Testis (tissue), 3 donors: ENCODE results near the gene ADH5. TPM values are rescaled to one million over a fixed set of nuclear protein-coding genes. Genes with fewer than 3 reads are reported as not detected.
"Not testable (repeated sequence)": the region's sequence is repeated elsewhere in the genome, so short reads cannot be mapped to it uniquely, and the experiment has no call there.

Experiments
- DNase-seq: peaks from one replicate; pipeline ENCODE4 v3.0.0-alpha.2; 2019
- H3K27ac ChIP-seq, 2 donors: fragments of 200-600 bp; sonication (generic); one replicate each; pipeline ENCODE4 v1.5.1; 2019
- H3K27me3 ChIP-seq: fragments of 200-600 bp; sonication (generic); one replicate; pipeline ENCODE4 v1.5.1; 2019
- H3K36me3 ChIP-seq: fragments of 200-600 bp; sonication (generic); one replicate; pipeline ENCODE4 v1.5.1; 2017; ENCODE audit warnings: low read depth; ENCODE audit errors: missing control alignments
- H3K4me1 ChIP-seq: fragments of 200-600 bp; sonication (generic); one replicate; pipeline ENCODE4 v1.5.1; 2019
- H3K4me3 ChIP-seq, 2 donors: fragments of 200-600 bp; sonication (generic); one replicate each; pipeline ENCODE4 v1.5.1; 2017 to 2019
- H3K9me3 ChIP-seq: fragments of 200-600 bp; sonication (generic); one replicate; pipeline ENCODE4 v1.5.1; 2017
- POLR2A ChIP-seq: fragments of 450-650 bp; IDR thresholded peaks from one replicate; pipeline ENCODE4 v1.6.1; 2017; ENCODE audit warnings: antibody characterized with exemption, mild to moderate bottlenecking, moderate library complexity
- WGBS, 2 donors: methylation state at CpG; one replicate each; pipeline ENCODE4 v1.1.5; 2018; 5-methylcytosine and 5-hydroxymethylcytosine counted together
- intact Hi-C: fragments of 100-400 bp; cut with DNase I; formaldehyde crosslinking; loops from one replicate; pipeline ENCODE4 v1.15.1; 2023; ENCODE audit warnings: low total_unique reads
- polyA plus RNA-seq: library from polyadenylated mRNA; stranded (reverse); fragments of 350-450 nt; fragmentation: Illumina TruSeq; extraction: RNeasy Lipid Tissue Mini Kit (QIAGEN cat#74804); gene quantifications from one replicate; pipeline ENCODE4 v1.2.3, GENCODE V29; 2014; ENCODE audit warnings: low read depth, low replicate concordance; ENCODE audit not compliant: insufficient read depth
- total RNA-seq, 2 donors: library from RNA; depleted of rRNA; stranded (reverse); fragments of >200 nt; gene quantifications; one replicate each; pipeline ENCODE4 v1.2.3, GENCODE V29; 2016
- TF ChIP-seq, protein P1 (sequence below), 3 experiments: fragments of 450-650 bp in 2 of 3; fragments of 200-600 bp in 1 of 3; sonication (generic) in 1 of 3; IDR thresholded peaks; one replicate each; pipeline ENCODE4 v1.5.1; 2016 to 2019; ENCODE audit warnings: antibody characterized with exemption in 3 of 3, mild to moderate bottlenecking in 2 of 3, moderate library complexity in 1 of 3

Gene ADH5
- total and polyA plus RNA-seq, 3 donors from 2014 or later, result 111 to 122 (median 119) TPM

DNA sequence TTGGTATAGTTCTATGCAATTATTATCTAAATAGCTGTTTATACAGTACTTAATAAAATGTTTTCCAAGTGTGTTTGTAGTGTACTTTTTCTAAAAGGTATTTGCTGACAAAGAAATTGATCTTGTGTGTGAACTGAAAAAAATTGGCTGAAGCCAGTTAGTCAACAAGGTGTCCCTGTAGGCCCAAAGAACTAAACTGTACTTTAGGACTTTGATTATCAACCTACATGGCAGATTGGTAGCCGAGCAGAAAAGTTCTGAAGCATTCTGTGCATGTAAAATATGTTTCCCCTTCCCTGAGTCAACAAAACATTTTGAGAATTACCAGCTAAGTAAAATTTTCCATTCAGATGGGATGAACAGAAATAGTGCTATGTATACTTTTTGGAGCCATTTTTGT, 21.0 kb downstream of the ADH5 start:
- Histone ChIP-seq H3K4me1 (no peaks in the 10 kb centered on the region), H3K27ac (no peak overlapping the region), H3K4me3 (no peak overlapping the region), H3K27me3 (no peaks in the 10 kb centered on the region), H3K36me3 (no peaks in the 10 kb centered on the region), H3K9me3 (no peaks in the 10 kb centered on the region)
- TF ChIP-seq, protein P1, sequence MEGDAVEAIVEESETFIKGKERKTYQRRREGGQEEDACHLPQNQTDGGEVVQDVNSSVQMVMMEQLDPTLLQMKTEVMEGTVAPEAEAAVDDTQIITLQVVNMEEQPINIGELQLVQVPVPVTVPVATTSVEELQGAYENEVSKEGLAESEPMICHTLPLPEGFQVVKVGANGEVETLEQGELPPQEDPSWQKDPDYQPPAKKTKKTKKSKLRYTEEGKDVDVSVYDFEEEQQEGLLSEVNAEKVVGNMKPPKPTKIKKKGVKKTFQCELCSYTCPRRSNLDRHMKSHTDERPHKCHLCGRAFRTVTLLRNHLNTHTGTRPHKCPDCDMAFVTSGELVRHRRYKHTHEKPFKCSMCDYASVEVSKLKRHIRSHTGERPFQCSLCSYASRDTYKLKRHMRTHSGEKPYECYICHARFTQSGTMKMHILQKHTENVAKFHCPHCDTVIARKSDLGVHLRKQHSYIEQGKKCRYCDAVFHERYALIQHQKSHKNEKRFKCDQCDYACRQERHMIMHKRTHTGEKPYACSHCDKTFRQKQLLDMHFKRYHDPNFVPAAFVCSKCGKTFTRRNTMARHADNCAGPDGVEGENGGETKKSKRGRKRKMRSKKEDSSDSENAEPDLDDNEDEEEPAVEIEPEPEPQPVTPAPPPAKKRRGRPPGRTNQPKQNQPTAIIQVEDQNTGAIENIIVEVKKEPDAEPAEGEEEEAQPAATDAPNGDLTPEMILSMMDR (IDR thresholded peaks at IDR 0.05), result no peak
- TF ChIP-seq POLR2A, result no peak
- 71 to 77% methylated on average over 1 of the region's 1 CpG for WGBS, 2 donors
- no peak for DNase-seq
- intact Hi-C loops, result no loop called here

DNA sequence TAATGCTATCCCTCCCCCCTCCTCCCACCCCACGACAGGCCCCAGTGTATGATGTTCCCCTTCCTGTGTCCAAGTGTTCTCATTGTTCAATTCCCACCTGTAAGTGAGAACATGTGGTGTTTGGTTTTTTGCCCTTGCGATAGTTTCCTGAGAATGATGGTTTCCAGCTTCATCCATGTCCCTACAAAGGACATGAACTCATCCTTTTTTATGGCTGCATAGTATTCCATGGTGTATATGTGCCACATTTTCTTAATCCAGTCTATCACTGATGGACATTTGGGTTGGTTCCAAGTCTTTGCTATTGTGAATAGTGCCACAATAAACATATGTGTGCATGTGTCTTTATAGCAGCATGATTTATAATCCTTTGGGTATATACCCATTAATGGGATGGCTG, 23.1 kb downstream of the ADH5 start:
- intact Hi-C loops, result not testable (repeated sequence)
- WGBS, 2 donors, result 86 to 88% methylated on average over 2 of the region's 2 CpGs

DNA sequence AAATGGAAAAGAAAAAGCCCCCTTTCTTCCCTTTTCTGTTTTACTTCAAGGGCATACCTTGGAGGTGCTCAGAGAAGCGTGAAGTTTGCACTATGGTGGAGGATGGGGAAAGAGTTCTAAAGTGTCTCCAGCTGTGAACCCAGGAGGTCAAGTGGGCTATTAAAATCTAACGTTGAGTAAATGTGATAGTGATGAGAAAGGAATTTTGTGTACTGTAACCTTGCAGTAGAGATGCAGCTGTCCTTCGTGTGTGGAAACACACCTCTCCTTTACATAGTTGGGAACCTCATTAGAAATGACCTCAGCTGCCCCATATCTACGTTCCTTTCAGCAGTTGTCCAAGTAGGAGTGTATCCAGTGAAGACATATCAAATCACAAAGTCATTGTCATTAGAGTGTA, 26.5 kb downstream of the ADH5 start:
- no peak overlapping the region for H3K4me3 ChIP-seq
- no peak overlapping the region for H3K27ac ChIP-seq
- DNase-seq, result no peak
- intact Hi-C loops, result no loop called here
- no peaks in the 10 kb centered on the region for H3K9me3 ChIP-seq
- no peaks in the 10 kb centered on the region for H3K36me3 ChIP-seq
- 42 to 52% methylated on average over 4 of the region's 4 CpGs for WGBS, 2 donors
- no peaks in the 10 kb centered on the region for H3K4me1 ChIP-seq
- no peaks in the 10 kb centered on the region for H3K27me3 ChIP-seq
- TF ChIP-seq POLR2A, result no peak
- TF ChIP-seq, protein P1 (IDR thresholded peaks at IDR 0.05), result no peak

More for the DNA sequence above, 23.1 kb downstream of the ADH5 start:
- H3K9me3 ChIP-seq, DNase-seq, H3K27ac ChIP-seq, H3K36me3 ChIP-seq, H3K4me3 ChIP-seq, H3K27me3 ChIP-seq, H3K4me1 ChIP-seq: not testable (repeated sequence)

DNA sequence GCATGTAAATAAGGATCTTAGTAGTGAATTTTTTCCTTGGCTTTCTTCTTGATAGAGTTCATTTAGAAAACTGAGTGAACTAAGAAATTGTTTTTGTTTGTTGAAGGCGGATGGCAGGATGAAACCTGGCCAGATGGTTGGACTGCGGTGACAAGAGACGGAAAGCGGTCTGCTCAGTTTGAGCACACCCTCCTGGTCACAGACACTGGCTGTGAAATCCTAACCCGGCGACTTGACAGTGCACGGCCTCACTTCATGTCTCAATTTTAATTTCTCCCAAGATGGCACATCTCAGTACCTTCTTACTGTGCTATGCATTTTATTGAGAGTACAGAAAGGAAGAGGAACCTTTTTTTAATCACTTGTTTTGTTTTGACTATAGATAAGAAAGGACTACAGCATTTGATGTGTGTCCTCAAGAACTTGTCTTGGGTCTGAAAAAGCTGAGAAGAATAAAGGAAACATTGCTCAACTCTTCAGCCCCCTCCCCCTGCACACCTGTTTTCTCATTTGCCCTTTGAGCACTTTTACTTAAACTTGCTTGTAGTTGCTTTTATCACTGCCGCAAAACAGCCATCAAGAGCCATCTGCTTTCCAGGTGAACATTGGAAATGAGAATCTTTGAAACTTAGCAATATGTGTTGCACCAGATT, 27.4 kb downstream of the ADH5 start:
- no peak for DNase-seq
- intact Hi-C loops, result no loop called here
- Histone ChIP-seq H3K27me3 (no peaks in the 10 kb centered on the region), H3K4me1 (no peaks in the 10 kb centered on the region), H3K4me3 (no peak overlapping the region), H3K9me3 (no peaks in the 10 kb centered on the region), H3K27ac (no peak overlapping the region), H3K36me3 (no peaks in the 10 kb centered on the region)
- WGBS, 2 donors, result 94 to 95% methylated on average over 8 of the region's 8 CpGs
- TF ChIP-seq, protein P1 (IDR thresholded peaks at IDR 0.05), result no peak
- TF ChIP-seq POLR2A, result no peak

DNA sequence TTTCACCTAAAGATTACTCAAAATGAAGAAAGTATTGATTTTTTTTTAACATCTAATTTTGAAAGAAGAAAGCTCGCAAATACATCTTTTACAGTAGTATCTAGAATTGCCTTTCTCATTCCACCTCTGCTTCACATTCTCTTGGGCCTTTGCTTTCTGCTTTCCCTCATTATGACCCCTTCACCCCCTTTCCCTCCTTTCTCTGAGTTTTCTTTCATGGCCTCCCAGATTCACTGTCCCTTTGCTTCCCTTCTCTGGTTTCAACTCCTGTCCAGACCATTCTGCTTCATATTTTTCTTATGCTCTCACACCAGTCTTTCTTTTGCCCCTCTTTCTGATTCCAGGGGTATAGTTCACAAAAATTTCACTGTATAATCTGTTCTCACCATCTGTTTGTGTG, 29.0 kb downstream of the ADH5 start:
- Histone ChIP-seq H3K36me3 (no peaks in the 10 kb centered on the region), H3K9me3 (no peaks in the 10 kb centered on the region), H3K27me3 (no peaks in the 10 kb centered on the region), H3K4me1 (peaks cover 4% of the 10 kb centered on the region), H3K27ac (no peak overlapping the region), H3K4me3 (no peak overlapping the region)
- no peak for DNase-seq
- 86 to 100% methylated on average over 1 of the region's 1 CpG for WGBS, 2 donors
- no peak for TF ChIP-seq POLR2A
- TF ChIP-seq, protein P1 (IDR thresholded peaks at IDR 0.05), result no peak
- intact Hi-C loops, result no loop called here
